Breast epithelium (tissue), 3 donors: Measurements from ENCODE around the gene NPIPA8.
"Not testable (repeated sequence)": the region's sequence is repeated elsewhere in the genome, so short reads cannot be mapped to it uniquely, and the experiment has no call there.

Experiments
- POLR2A ChIP-seq: fragments of 450-650 bp; IDR thresholded peaks from one replicate; pipeline ENCODE4 v1.6.1; 2016; ENCODE audit warnings: antibody characterized with exemption, mild to moderate bottlenecking, moderate library complexity
- TF ChIP-seq, protein P1 (sequence below), 3 donors: fragments of 450-650 bp; IDR thresholded peaks; one replicate each; pipeline ENCODE4 v1.5.1; 2016 to 2017; ENCODE audit warnings: antibody characterized with exemption in 3 of 3, mild to moderate bottlenecking in 3 of 3, moderate library complexity in 3 of 3

DNA sequence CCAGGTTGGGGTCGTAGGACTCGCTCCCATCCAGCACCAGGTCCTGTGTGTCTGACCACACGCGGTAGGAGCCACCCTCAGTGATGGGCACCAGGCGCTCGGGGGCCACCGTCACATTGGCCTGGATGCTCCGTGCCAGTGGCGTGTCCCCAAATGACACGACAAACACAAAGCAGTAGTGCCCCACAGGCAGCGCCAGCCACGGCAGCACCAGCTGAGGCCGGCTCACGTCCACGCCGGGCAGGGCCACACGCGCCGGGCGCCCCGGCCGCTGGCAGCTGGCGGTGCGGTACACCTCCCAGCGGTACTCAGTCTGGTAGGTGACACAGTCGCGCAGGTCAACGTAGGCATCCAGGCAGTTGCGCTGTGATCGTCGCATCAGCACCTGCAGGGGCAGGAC lies 48.3 kb upstream of the NPIPA8 start:
- TF ChIP-seq, protein P1, sequence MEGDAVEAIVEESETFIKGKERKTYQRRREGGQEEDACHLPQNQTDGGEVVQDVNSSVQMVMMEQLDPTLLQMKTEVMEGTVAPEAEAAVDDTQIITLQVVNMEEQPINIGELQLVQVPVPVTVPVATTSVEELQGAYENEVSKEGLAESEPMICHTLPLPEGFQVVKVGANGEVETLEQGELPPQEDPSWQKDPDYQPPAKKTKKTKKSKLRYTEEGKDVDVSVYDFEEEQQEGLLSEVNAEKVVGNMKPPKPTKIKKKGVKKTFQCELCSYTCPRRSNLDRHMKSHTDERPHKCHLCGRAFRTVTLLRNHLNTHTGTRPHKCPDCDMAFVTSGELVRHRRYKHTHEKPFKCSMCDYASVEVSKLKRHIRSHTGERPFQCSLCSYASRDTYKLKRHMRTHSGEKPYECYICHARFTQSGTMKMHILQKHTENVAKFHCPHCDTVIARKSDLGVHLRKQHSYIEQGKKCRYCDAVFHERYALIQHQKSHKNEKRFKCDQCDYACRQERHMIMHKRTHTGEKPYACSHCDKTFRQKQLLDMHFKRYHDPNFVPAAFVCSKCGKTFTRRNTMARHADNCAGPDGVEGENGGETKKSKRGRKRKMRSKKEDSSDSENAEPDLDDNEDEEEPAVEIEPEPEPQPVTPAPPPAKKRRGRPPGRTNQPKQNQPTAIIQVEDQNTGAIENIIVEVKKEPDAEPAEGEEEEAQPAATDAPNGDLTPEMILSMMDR (IDR thresholded peaks at IDR 0.05): not testable (repeated sequence)
- not testable (repeated sequence) for TF ChIP-seq POLR2A
